Uterus (tissue), 2 donors: ENCODE data around the gene NXPH1.

Experiments
- CTCF ChIP-seq, 4 experiments: fragments of 200-600 bp in 2 of 4; fragments of 450-650 bp in 2 of 4; sonication (generic) in 2 of 4; IDR thresholded peaks; one replicate each; pipeline ENCODE4 v1.5.1; 2016 to 2019; ENCODE audit warnings: antibody characterized with exemption in 4 of 4, mild to moderate bottlenecking in 2 of 4, moderate library complexity in 1 of 4
- POLR2A ChIP-seq, 2 donors: fragments of 450-650 bp; IDR thresholded peaks; one replicate each; pipeline ENCODE4 v1.6.1; 2016; ENCODE audit warnings: antibody characterized with exemption in 2 of 2, mild to moderate bottlenecking in 1 of 2, moderate library complexity in 1 of 2

- no peak for TF ChIP-seq CTCF (IDR thresholded peaks at IDR 0.05)
- no peak for TF ChIP-seq POLR2A (IDR thresholded peaks at IDR 0.05)
Observed at GRCh38 chr7:8481096-8481495, 47.7 kb downstream of the NXPH1 start.
